HL-60/S4 treated with phorbol 12-myristate 13-acetate at 8.2 ng/mL for 4 days and 3 days (cell line): ENCODE measurements around the gene SLC16A13.

ENCODE experiments used
- in situ Hi-C: fragments of 300-500 bp; cut with MboI; formaldehyde crosslinking; loops from 2 replicates; pipeline ENCODE4 v1.15.0; 2022; ENCODE audit warnings: low sequenced_read_pairs

Gene SLC16A13

DNA sequence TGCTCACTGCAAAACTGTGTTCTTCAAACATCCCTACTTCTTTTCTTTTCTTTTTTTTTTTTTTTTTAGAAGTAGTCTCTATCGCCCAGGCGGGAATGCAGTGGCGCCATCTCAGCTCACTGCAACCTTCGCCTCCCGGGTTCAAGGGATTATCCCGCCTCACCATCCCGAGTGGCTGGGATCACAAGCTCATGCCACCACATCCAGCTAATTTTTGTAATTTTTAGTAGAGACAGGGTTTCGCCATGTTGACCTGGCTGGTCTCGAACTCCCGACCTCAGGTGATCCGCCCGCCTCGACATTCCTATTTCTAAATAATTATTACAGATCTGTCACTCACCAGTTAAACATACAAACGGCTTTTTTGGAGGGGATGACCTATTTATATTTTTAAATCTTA is 24.4 kb upstream of the SLC16A13 start:
- in situ Hi-C loops, result loop anchor here (25.0 kb wide), 1 partner anchor 349 kb away; the partner anchor contains the start of genes C17orf100 and MED31

DNA sequence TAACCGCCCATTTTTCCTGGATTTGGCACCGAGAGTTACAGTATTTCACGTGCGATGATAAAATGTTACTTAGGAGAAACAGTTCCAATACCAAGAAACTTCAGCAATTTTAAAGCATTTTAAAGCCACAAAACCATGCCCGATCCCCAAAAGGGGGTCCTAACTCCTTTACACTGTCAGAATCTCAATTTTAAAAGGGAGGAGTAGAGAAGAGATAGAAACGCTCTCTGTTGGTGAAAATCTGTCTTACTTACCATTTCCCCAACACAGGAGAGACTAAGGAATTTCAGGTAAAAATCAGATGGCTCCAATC is 23.9 kb upstream of the SLC16A13 start:
- in situ Hi-C loops, result loop anchor here (25.0 kb wide), 1 partner anchor 350 kb away; the partner anchor contains the start of genes C17orf100 and MED31

DNA sequence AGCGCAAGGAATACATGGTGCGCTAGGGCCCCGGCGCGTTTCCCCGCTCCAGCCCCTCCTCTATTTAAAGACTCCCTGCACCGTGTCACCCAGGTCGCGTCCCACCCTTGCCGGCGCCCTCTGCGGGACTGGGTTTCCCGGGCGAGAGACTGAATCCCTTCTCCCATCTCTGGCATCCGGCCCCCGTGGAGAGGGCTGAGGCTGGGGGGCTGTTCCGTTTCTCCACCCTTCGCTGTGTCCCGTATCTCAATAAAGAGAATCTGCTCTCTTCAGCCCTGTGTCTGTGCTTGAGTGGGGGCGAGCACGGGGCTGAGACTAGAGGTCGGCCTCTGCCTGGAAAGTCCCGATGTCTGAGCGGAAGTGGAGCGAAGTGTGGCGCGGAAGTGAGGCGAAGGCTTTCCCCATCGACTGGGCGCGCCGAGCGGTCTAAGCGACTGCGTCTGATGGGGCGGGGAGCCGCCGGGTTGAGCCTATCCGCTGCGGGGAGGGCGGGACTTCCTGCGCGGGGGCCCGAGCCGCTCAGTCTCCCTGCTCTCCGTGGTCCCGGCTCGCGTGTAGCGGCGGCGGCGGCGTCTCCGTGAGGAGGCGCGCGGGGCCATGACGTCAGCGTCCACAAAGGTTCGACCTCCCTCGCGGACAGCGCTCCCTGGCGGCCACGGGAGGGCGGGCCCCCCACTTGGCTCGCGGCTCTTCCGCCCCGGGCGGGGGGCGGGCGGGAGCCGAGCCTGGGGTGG is 21.4 kb upstream of the SLC16A13 start:
- in situ Hi-C loops, result loop anchor here (25.0 kb wide), 1 partner anchor 352 kb away; the partner anchor contains the start of genes C17orf100 and MED31

DNA sequence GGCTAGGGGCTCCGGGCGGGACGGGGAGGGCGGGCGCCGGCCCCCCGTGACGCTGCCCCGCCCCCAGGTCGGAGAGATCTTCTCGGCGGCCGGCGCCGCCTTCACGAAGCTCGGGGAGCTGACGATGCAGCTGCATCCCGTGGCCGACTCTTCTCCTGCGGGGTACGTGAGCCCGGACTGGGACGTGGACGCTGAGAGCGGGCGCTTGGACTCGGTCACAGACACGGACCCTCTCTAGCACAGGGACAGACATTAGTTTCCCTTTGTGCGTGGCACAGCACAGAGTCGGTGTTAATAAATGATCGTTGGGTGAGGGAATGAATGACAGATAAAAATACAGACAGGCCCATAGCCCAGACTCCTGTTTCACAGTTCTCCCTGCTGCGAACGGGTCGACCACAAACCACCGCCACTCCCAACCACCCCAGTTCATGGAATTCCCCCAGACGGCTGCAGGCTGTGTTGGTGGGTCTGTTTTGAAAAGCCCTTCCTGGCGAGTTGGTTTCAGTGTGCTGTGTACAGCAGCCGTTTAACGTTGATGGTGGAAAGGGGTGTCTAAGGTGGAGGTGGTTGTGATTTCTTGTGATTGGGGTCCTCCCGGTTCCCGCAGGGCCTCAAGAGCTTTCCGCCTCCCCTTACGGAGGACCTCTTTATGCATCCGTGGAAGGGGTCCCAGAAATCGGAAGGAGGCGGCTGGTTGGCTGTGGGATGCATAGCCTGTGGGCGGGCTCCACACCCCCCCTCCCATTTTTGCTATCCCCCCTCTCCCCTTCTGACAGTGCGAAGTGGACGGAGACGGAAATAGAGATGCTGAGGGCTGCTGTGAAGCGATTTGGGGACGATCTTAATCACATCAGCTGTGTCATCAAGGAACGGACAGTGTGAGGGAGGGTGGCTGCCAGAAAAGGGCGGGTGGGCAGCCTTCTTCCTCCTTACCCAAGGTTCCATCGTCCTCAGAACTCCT is 20.5 kb upstream of the SLC16A13 start:
- in situ Hi-C loops, result loop anchor here (25.0 kb wide), 1 partner anchor 353 kb away; the partner anchor contains the start of genes C17orf100 and MED31

DNA sequence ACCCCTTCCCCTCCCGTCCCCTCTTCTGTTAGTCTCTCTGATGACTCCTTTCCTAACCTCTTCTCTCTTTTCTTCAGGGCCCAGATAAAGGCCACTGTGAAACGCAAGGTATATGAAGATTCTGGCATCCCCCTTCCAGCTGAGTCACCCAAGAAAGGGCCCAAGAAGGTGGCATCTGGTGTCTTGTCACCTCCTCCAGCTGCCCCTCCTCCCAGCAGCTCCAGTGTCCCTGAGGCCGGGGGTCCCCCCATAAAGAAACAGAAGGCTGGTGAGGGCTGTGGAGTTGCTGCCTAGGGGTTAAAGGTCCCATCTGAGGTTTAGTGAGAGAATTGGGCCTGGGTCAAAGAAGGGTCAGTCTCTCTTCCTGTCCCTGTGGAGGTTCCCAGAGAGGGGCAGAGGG is 19.4 kb upstream of the SLC16A13 start:
- in situ Hi-C loops, result loop anchor here (25.0 kb wide), 1 partner anchor 354 kb away; the partner anchor contains the start of genes C17orf100 and MED31

DNA sequence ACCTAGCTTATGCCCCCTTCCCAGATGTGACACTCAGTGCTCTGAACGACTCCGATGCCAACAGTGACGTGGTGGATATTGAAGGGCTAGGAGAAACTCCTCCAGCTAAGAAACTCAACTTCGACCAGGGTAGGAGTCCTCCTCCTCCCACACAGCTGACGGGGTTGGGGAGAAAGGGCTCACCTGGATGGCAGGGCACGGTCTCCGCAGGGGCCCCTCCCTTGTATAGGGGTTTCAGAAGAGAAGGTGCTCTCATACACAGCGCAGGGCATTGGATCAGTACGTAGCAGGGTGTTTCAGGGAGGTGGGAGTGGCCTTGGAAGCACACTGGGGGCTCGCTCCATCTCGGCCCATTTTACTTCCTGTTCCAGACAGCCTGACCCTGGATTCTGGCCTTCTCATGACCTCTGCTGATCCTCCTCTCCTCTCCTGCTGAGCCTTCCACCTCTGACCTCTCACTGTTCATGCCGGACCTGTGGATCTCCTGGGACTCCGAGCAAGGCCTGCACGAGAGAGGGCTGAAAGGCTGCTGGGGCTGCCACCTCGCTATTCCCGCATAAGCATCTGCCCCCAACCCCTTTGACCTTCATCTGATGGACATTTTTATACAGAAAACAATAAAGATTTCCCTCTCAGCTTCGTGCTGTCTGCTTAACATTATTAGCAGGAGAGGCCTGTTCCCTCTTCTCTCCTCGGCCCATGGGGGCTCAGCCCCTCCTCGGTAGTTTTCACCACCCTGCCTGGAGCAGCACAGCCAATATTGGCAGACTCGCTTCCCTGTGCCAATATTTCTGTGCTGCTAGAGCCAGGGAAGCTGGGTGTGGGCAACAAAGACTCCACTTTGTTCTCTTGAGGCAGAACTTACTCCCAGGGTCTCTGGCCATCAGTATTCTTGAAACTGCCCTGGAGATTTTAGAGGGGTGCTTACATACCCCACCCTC is 18.7 kb upstream of the SLC16A13 start:
- in situ Hi-C loops, result loop anchor here (25.0 kb wide), 1 partner anchor 355 kb away; the partner anchor contains the start of genes C17orf100 and MED31

DNA sequence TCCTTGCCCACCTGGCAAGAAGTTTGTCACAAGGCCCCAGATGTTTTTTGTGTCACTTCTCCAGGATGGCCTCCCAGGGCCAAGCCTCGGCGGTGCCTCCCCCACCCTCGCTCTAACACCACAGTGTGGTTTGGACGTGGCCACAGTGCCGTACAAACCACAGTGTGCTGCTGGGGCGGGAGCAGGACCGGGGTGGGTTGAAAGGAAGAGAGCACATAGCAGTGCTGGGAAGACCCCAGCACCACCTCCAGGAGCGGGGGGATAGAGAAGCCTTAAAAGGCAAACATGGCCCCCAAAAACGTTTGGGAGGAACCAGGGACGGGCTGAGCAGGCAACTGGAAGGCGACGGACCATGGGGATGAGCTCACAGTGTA is 18.0 kb upstream of the SLC16A13 start:
- in situ Hi-C loops, result loop anchor here (25.0 kb wide), 1 partner anchor 356 kb away; the partner anchor contains the start of genes C17orf100 and MED31

DNA sequence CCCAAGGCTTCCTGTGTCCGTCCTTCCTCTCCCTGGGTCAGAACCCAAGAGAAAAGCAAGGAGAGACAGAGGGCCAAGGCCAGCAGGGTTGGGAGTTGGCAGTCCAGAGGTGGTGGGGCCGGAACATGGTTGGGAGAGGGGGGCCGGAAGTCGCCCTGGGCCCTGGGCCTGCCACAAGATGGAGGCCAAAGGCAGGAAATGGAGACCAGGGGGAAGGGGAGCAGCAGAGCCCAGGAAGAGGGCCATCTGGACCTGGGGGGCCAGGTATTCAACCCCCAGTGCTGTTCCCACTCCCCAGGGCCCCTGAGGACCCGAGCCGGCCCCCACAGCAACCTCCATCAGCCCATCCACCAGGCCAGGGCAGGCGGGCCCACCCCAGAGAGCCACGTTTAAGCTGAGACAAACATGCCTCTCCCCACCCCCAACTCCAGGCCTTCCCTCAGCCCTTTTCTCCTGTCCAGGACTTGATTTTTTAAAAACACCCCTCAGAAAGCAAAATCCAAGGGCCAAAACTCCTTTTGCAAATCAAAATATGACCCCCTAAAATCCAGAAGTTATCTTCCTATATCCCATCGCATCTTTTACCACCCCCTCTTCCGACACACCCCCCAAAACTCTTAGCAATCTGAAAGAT is 17.4 kb upstream of the SLC16A13 start:
- in situ Hi-C loops, result loop anchor here (25.0 kb wide), 1 partner anchor 356 kb away; the partner anchor contains the start of genes C17orf100 and MED31

DNA sequence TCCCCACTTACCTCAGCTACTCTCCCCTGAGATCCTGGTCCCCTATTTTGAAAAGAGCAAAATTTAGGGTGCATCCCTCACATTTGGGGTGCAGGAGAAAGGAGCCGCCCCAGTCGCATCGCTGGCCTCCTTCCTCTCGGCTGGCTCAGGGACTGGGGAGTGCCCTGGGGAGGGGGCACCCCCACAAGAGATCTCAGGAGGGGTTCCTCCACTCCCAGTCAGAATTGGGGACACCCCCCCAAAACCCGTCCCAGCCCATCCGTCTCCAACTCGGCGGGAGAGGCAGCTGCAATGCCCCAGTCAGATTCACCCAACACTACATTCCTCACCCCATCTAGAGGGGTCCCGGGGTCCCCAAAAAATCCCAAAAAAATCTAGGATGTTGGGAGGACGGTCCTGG is 16.4 kb upstream of the SLC16A13 start:
- in situ Hi-C loops, result loop anchor here (25.0 kb wide), 1 partner anchor 357 kb away; the partner anchor contains the start of genes C17orf100 and MED31

DNA sequence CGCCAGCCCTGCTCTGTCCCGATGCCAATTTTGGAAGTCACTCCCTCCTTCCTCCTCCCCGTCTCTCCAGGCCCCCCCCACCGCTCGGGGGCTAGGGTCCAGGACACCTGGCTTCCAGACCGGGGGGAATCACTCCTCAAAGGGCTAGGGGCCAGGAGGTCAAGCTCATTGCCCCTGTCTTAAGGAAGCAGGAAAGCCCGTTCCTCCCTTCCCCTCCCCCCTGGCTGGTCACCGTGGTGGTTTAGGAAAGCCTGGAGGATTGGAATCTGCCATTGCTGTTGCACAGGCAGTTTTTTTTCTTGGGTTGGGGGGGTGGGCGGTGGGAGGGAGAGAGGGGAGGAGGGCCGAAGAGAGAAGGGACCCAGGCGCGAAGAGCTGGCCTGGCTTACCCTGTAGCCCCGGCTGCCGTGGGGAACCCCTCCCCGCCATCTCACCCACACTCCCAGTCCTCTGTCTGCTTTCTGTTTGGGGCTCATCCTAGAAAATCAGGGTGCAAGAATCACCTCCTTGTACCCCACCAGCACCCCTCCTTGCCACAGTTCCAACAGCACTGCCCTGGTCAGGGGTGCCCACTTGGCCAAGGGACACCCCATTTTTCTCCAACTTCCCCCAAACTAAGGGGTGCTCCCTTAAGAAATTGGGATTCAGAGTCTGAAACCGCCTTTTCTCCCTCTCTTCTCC is 15.8 kb upstream of the SLC16A13 start:
- in situ Hi-C loops, result loop anchor here (25.0 kb wide), 1 partner anchor 358 kb away; the partner anchor contains the start of genes C17orf100 and MED31

DNA sequence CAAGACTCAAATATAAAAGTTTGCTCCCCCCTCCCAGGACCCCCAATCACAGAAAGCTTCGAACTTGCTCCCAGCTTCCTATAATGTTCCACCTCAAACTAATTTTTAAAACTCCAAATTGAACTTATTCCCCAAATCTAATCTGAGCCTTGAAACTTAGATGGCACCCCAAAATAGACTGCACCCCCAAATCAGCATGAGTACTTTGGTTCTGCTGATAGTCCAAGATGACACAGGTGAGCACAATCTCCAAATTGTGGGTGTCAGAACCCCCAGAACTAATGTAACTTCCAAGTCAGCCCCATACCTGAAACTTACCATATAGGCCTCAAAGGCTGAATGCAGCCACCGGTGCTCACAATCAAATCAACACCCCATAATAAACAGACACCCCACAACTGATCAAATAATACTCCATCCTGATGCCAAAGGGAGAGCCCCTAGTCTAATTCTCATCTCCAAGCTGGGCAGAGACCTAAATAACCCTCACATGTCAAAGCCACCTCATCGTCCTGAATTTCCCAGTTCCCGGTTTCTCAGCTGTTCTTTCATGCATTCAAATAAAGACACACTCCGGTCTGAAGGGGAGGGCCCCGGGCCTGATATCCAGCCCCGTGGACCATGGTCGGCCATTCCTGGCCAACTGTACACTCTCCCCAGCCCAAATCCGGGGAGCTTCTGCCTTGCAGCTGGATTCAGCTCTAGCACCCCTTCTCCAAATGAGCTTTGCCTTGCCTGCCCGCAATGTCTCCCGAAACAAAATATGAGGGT is 14.7 kb upstream of the SLC16A13 start:
- in situ Hi-C loops, result loop anchor here (25.0 kb wide), 1 partner anchor 359 kb away; the partner anchor contains the start of genes C17orf100 and MED31

DNA sequence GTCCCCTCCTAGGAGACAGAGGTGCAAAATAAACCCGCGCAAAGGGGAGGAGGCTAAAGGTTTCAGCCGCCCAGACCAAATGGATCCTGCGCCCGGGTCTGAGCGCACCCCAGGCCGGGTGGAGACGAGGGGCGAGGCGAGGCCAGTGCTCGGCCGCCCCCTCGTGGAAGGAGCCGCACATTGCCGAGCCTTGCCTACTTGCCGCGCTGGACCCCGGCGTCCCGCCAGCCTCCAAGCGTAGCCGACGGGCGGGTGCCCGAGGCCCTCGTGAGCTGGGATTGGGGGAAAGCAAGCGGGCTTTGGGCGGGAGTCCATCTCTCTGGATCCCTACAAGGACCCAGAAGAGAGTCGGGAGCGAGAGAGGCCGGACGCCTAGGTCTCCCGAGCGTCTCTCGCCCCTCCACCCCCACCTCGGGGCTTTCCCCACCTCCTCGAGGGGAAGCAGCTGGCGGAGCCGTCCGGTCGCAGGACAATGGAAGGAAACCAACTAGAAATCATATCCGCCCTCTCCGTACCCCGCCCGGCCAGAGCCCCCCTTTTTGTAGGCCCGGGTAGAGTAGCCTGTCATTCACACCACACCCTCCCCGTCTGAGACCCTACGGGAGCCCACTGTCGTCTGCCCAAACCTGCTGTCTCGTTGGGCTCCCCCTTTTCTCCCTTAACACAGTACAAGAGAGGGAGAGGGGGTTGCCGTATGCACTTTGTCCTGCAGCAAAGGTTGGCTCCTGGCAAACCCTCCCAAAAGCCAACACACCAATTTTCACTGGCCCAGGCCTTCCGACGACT is 13.6 kb upstream of the SLC16A13 start:
- in situ Hi-C loops, result loop anchor here (25.0 kb wide), 1 partner anchor 360 kb away; the partner anchor contains the start of genes C17orf100 and MED31

DNA sequence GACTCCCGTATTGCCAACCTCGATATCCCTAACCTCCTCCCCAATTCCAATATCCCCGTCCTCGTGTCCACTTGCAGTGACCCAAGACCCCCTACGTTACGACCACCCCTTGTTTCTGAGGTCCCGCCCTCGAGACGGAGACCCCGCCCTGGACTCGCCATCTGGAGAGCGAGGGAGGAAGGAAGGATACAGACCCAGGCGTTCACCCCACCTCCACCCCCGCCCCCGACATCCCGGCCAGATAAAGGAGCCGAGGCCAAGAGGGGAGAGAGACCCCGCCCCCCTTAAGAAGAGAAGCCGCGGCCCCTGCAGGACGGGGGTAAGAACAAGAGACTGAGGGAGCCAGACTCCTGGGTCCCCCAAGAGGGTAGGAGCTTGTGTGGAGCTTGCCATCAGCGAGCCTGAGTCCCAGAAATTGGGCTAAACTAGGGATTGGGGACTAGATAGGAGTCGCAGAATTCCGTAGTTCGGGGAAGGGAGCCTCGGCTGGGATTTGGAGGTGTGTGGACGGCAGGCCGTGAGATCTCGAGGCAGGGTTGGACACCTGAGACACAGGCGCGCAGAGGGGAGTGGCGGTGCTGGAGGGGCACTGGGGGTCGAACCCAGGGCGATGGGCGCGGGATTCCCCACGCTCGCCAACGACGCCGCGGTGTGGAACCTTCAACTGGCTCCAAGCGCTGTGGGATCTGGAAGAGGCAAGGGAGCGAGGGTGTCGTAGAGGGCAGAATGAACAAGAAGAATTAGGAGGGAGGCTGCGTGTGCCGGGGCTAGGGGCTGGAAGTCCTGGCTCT is 12.8 kb upstream of the SLC16A13 start, which contains the start of gene BCL6B:
TSS of gene BCL6B (plus strand) at position 270 of the 791 bp plus-strand sequence. CDS start 622 bp downstream, outside the sequence.
- in situ Hi-C loops, result loop anchor here (25.0 kb wide), 1 partner anchor 361 kb away; the partner anchor contains the start of genes C17orf100 and MED31

DNA sequence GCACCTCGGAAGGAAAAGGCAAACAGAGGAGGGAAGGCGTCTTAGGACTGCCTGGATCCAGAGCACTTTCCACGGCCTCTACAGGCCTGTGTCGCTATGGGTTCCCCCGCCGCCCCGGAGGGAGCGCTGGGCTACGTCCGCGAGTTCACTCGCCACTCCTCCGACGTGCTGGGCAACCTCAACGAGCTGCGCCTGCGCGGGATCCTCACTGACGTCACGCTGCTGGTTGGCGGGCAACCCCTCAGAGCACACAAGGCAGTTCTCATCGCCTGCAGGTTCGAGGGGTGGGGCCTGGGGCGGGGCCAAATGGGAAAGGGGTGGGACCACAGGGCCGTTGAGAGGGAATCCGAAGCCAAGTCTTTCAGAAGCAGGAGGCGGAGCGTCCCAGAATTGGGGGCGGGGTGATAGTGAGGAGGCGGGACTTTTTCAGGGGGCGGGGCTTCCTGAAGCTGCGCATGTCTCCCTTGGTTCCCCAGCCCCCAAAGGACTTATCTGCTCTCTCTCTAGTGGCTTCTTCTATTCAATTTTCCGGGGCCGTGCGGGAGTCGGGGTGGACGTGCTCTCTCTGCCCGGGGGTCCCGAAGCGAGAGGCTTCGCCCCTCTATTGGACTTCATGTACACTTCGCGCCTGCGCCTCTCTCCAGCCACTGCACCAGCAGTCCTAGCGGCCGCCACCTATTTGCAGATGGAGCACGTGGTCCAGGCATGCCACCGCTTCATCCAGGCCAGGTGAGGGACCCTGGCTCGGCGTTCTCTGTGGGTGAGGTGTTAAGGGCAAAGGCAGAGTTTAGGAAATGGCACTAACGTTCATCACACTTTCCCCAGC is 12.0 kb upstream of the SLC16A13 start:
- in situ Hi-C loops, result loop anchor here (25.0 kb wide), 1 partner anchor 361 kb away; the partner anchor contains the start of genes C17orf100 and MED31

DNA sequence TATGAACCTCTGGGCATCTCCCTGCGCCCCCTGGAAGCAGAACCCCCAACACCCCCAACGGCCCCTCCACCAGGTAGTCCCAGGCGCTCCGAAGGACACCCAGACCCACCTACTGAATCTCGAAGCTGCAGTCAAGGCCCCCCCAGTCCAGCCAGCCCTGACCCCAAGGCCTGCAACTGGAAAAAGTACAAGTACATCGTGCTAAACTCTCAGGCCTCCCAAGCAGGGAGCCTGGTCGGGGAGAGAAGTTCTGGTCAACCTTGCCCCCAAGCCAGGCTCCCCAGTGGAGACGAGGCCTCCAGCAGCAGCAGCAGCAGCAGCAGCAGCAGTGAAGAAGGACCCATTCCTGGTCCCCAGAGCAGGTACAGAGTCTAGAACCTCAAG is 11.4 kb upstream of the SLC16A13 start:
- in situ Hi-C loops, result loop anchor here (25.0 kb wide), 1 partner anchor 362 kb away; the partner anchor contains the start of genes C17orf100 and MED31
